Ovary (tissue), 9 donors: Measurements from ENCODE around the gene SLC39A2. TPM values are rescaled to one million over a fixed set of nuclear protein-coding genes. Genes with fewer than 3 reads are reported as not detected.

Experiments
- DNase-seq, 5 donors: peaks; one replicate each; pipeline ENCODE4 v3.0.0-alpha.2; 2019 to 2020
- H3K27ac ChIP-seq, 2 donors: fragments of 200-600 bp; one replicate each; pipeline versions ENCODE4 v1.5.1 to v1.8.0; 2019 to 2022
- H3K27me3 ChIP-seq: fragments of 200-600 bp; one replicate; pipeline ENCODE4 v1.8.0; 2022
- H3K36me3 ChIP-seq: fragments of 200-600 bp; sonication (generic); one replicate; pipeline ENCODE4 v1.5.1; 2019
- H3K4me1 ChIP-seq: one replicate; pipeline ENCODE4 v1.8.1; 2013; ENCODE audit warnings: mild to moderate bottlenecking, moderate library complexity; ENCODE audit not compliant: insufficient read depth
- H3K4me3 ChIP-seq: fragments of 200-600 bp; sonication (generic); one replicate; pipeline ENCODE4 v1.5.1; 2017
- H3K9me3 ChIP-seq, 2 donors: fragments of 200-600 bp in 1 of 2; sonication (generic) in 1 of 2; one replicate each; pipeline versions ENCODE4 v1.5.1 to v1.8.1; 2013 to 2019; ENCODE audit warnings: mild to moderate bottlenecking in 1 of 2, moderate library complexity in 1 of 2
- CTCF ChIP-seq, 3 donors: fragments of 450-650 bp in 2 of 3; fragments of 200-600 bp in 1 of 3; IDR thresholded peaks; one replicate each; pipeline versions ENCODE4 v1.5.1 to v1.8.0; 2016 to 2022; ENCODE audit warnings: antibody characterized with exemption in 3 of 3, mild to moderate bottlenecking in 1 of 3
- EP300 ChIP-seq: sonication (generic); formaldehyde crosslinking; IDR thresholded peaks from one replicate; pipeline ENCODE4 v1.6.1; 2017; ENCODE audit warnings: antibody characterized with exemption
- POLR2A ChIP-seq: fragments of 450-650 bp; IDR thresholded peaks from one replicate; pipeline ENCODE4 v1.6.1; 2017; ENCODE audit warnings: antibody characterized with exemption, mild to moderate bottlenecking, moderate library complexity
- WGBS, 3 donors: extraction: QIAGEN DNeasy Blood & Tissue Kit in 1 of 3; methylation state at CpG; one replicate each; pipeline versions ENCODE4 v1.1.5 to v1.1.7; 2013 to 2017; 5-methylcytosine and 5-hydroxymethylcytosine counted together
- intact Hi-C, 4 donors: fragments of 100-400 bp; cut with DNase I; formaldehyde crosslinking; loops; one replicate each; pipeline versions ENCODE4 v1.11.0 to v1.15.1; 2022 to 2023
- polyA plus RNA-seq, 2 donors: library from polyadenylated mRNA; stranded (reverse); fragments of 200-250 nt in 1 of 2; fragments of 350-450 nt in 1 of 2; fragmentation: Illumina TruSeq in 1 of 2; extraction: RNeasy Lipid Tissue Mini Kit (QIAGEN cat#74804) in 1 of 2; gene quantifications; one replicate each; pipeline ENCODE4 v1.2.3, GENCODE V29; 2013 to 2014
- total RNA-seq, 7 donors: library from RNA; depleted of rRNA in 2 of 7; stranded (reverse); fragments of >200 nt in 2 of 7; fragmentation: NEBNext Ultra II Directional in 3 of 7; extraction: Animal tissue kit (Norgen Biotek cat#: 25700) in 3 of 7; gene quantifications; one replicate each; pipeline versions ENCODE4 v1.1.0 to v1.2.4, GENCODE V29; 2016 to 2023
- donor health status: DM: no; HTN: no; CAD: no; lungs with moderate emphysema.
- donor health status: DM: no; HTN: no; CAD: no.
- donor health status: Bipolar disorder and iron deficiency.
- donor health status: DM: yes; HTN: yes; CAD: no.
- donor health status: DM: no; HTN: no; CAD: no.
- donor health status: DM: yes; HTN: yes; CAD: no.

SLC39A2 gene
- total and polyA plus RNA-seq, 9 donors = 0.28 to 0.30 TPM; not detected in 7

DNA sequence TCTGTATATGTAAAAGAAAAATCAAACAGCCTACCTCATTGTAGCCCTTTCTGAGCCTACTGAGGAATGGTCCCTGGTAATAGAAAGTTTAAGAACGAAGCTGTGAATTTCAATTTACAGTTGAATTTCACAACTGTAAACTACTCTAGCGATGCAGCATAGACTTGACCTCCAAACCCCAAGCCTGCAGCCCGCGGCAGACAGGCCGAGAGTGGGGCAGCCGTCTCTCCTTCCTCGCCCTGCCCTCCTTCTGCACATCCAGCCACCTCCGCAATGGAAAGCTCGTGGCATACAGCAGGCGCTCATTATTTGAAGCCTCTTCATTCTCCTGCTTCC lies 28.5 kb upstream of the SLC39A2 start:
- Histone ChIP-seq H3K4me3 (peak overlapping the region; percentile 58), H3K4me1 (no peaks in the 10 kb centered on the region), H3K9me3 (no peaks in the 10 kb centered on the region), H3K27ac (peak overlapping the region in 1 of 2 donors; percentile 74), H3K27me3 (no peaks in the 10 kb centered on the region), H3K36me3 (no peaks in the 10 kb centered on the region)
- intact Hi-C loops = loop anchor here (5.0 to 10.0 kb wide), 4 partner anchors 54 to 286 kb away; partner anchors contain the start of genes ANG (in 1 of the 4), NDRG2 (in 1 of the 4) and RNASE4 (in 1 of the 4)
- DNase-seq = no peak
- TF ChIP-seq CTCF (IDR thresholded peaks at IDR 0.05) = no peak
- TF ChIP-seq POLR2A = no peak
- TF ChIP-seq EP300 = no peak
- 3 to 7% (median 4%) methylated on average over 10 of the region's 10 CpGs for WGBS, 3 donors

GRCh38 chr14:20970983-20971704 lies 27.9 kb upstream of the SLC39A2 start:
- WGBS, 3 donors = 0% methylated on average over 41 to 47 of the region's 47 CpGs

DNA sequence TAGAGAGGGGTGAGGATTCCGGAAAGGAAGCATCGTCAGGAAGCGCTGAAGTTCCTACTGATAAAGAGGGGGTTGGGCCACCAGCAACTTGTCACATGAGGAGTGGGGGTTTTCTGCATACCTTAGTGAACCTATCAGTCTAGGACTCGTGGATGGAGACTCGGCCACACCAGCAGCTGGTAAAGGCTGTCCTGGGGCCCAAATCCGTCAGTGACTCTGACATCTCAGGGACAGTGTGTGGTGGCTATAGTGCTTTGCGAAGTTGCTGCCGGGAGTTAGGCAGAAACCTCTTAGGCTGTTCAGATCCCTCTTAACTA lies 27.4 kb upstream of the SLC39A2 start:
- Histone ChIP-seq H3K4me1 (no peaks in the 10 kb centered on the region), H3K27me3 (no peaks in the 10 kb centered on the region), H3K36me3 (no peaks in the 10 kb centered on the region), H3K9me3 (no peaks in the 10 kb centered on the region), H3K4me3 (peak overlapping the region; percentile 58), H3K27ac (peak overlapping the region; percentile 74 to 86)
- no peak for DNase-seq
- 9 to 13% (median 10%) methylated on average over 8 of the region's 8 CpGs for WGBS, 3 donors
- TF ChIP-seq CTCF (IDR thresholded peaks at IDR 0.05) (no peak), POLR2A (no peak), EP300 (no peak)
- intact Hi-C loops = loop anchor here (5.0 to 10.0 kb wide), 4 partner anchors 53 to 287 kb away; partner anchors contain the start of genes ANG (in 1 of the 4), NDRG2 (in 1 of the 4) and RNASE4 (in 1 of the 4)

More at GRCh38 chr14:20970983-20971704, 27.9 kb upstream of the SLC39A2 start:
- Histone ChIP-seq H3K9me3 (no peaks in the 10 kb centered on the region), H3K36me3 (no peaks in the 10 kb centered on the region), H3K4me1 (no peaks in the 10 kb centered on the region), H3K27ac (peak overlapping the region; percentile 74 to 86), H3K4me3 (peak overlapping the region; percentile 58), H3K27me3 (no peaks in the 10 kb centered on the region)
- DNase-seq = peak; percentile 80 to 92 (median 86)
- intact Hi-C loops = loop anchor here (5.0 to 10.0 kb wide), 4 partner anchors 54 to 286 kb away; partner anchors contain the start of genes ANG (in 1 of the 4), NDRG2 (in 1 of the 4) and RNASE4 (in 1 of the 4)
- TF ChIP-seq EP300 = no peak
- peak; percentile 83 to 87 (median 83) for TF ChIP-seq CTCF (IDR thresholded peaks at IDR 0.05)
- TF ChIP-seq POLR2A = no peak

DNA sequence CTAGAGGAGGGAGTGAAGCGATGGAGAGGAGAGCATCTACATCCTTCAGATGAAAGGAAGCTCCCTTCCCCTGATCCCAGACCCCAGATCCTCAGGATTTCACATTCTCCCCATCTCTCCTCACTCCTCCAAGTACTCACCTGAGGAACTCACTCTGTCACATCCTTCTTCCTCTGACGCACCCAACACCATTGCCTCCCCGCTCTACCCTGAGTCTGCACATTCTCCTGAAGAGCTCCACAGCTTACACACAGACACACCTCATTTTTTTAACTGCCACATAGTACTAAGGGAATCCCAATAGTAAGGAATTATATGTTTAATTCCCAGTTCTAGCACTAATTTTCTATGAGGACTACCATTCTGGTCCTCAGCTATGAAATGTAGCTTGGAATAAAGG lies 25.6 kb upstream of the SLC39A2 start:
- intact Hi-C loops = loop anchor here (5.0 to 10.0 kb wide), 4 partner anchors 51 to 289 kb away; partner anchors contain the start of genes ANG (in 1 of the 4), NDRG2 (in 1 of the 4) and RNASE4 (in 1 of the 4)
- Histone ChIP-seq H3K36me3 (no peaks in the 10 kb centered on the region), H3K27ac (no peak overlapping the region), H3K9me3 (no peaks in the 10 kb centered on the region), H3K27me3 (no peaks in the 10 kb centered on the region), H3K4me3 (no peak overlapping the region), H3K4me1 (no peaks in the 10 kb centered on the region)
- 96 to 97% (median 96%) methylated on average over 3 of the region's 3 CpGs for WGBS, 3 donors
- TF ChIP-seq POLR2A (no peak), CTCF (IDR thresholded peaks at IDR 0.05) (no peak), EP300 (no peak)
- no peak for DNase-seq
